ENCODE measurements around the gene UNK. TPM values are rescaled to one million over a fixed set of nuclear protein-coding genes. Genes with fewer than 3 reads are reported as not detected.
"Not testable (repeated sequence)": the region's sequence is repeated elsewhere in the genome, so short reads cannot be mapped to it uniquely, and the experiment has no call there.

UNK gene
- total and polyA plus RNA-seq, 7 experiments from 2014 or later, result 21.5 to 49.8 (median 39.7) TPM

GRCh38 chr17:75869282-75870141 lies 84.9 kb downstream of the UNK start:
- intact Hi-C loops (cut with micrococcal nuclease), result no loop called here
- Mint-ChIP-seq H3K9me3 (no peaks in the 10 kb centered on the region), H3K36me3 (no peaks in the 10 kb centered on the region), H3K4me1 (peaks cover 8 to 41% (median 26%) of the 10 kb centered on the region in 7 donors), H3K4me3 (no peak overlapping the region), H3K27me3 (no peaks in the 10 kb centered on the region), H3K27ac (peak overlapping the region in 1 of 9 donors; percentile 52)
- Histone ChIP-seq H3K27ac (ENCODE audit: low read depth, low read length) (no peak overlapping the region), H3K36me3 (ENCODE audit: control insufficient read depth in 2 of 3, insufficient read depth in 3 of 3, low read length in 3 of 3) (no peaks in the 10 kb centered on the region), H3K9me3 (ENCODE audit: control insufficient read depth in 2 of 3, low read length in 3 of 3) (no peaks in the 10 kb centered on the region), H3K4me3 (ENCODE audit: low read length) (no peak overlapping the region), H3K27me3 (ENCODE audit: control insufficient read depth in 2 of 2, insufficient read depth in 2 of 2, low read length in 2 of 2) (no peaks in the 10 kb centered on the region), H3K4me1 (ENCODE audit: control insufficient read depth in 2 of 2, insufficient read depth in 2 of 2, low read length in 2 of 2) (peaks cover 13 to 18% of the 10 kb centered on the region in 2 donors)
- no peak for DNase-seq
- ChIA-PET CTCF (no interaction called here), POLR2A (interaction anchor here (20.0 kb wide), 1 partner anchor 11 kb away, joined by 354 read pairs; the partner anchor contains the start of gene WBP2)
- no peak for ATAC-seq

- H3K36me3 ChIP-seq (ENCODE audit: control insufficient read depth in 2 of 3, insufficient read depth in 3 of 3, low read length in 3 of 3); H3K9me3 ChIP-seq (ENCODE audit: control insufficient read depth in 2 of 3, low read length in 3 of 3); ATAC-seq; H3K27ac ChIP-seq (ENCODE audit: low read depth, low read length); intact Hi-C loops (cut with micrococcal nuclease); H3K27me3 ChIP-seq (ENCODE audit: control insufficient read depth in 2 of 2, insufficient read depth in 2 of 2, low read length in 2 of 2); H3K36me3 Mint-ChIP-seq; H3K27me3 Mint-ChIP-seq; DNase-seq; H3K4me3 Mint-ChIP-seq; CTCF ChIA-PET; H3K9me3 Mint-ChIP-seq; H3K4me3 ChIP-seq (ENCODE audit: low read length): not testable (repeated sequence)
- Mint-ChIP-seq H3K4me1 (peaks cover 7 to 34% (median 24%) of the 10 kb centered on the region in 7 donors), H3K27ac (peak overlapping the region in 7 of 9 donors; percentile 1 to 80 (median 44))
- H3K4me1 ChIP-seq (ENCODE audit: control insufficient read depth in 2 of 2, insufficient read depth in 2 of 2, low read length in 2 of 2), result peaks cover 10 to 13% of the 10 kb centered on the region in 2 donors
- POLR2A ChIA-PET, result interaction anchor here (20.0 kb wide), 1 partner anchor 12 kb away, joined by 354 read pairs; the partner anchor contains the start of gene WBP2
Measured at GRCh38 chr17:75870228-75870627, 85.6 kb downstream of the UNK start.

GRCh38 chr17:75872434-75873351 lies 88.1 kb downstream of the UNK start:
- DNase-seq (peak in 8 of 9 donors; percentile 41 to 75 (median 59)), ATAC-seq (peak; percentile 68)
- H3K36me3 Mint-ChIP-seq, result peaks cover 0 to 2% (median 0%) of the 10 kb centered on the region in 5 donors
- peaks cover 24 to 50% (median 39%) of the 10 kb centered on the region in 7 donors for H3K4me1 Mint-ChIP-seq
- Histone ChIP-seq H3K4me1 (ENCODE audit: control insufficient read depth in 2 of 2, insufficient read depth in 2 of 2, low read length in 2 of 2) (peaks cover 30 to 36% of the 10 kb centered on the region in 2 donors), H3K4me3 (ENCODE audit: low read length) (no peak overlapping the region), H3K9me3 (ENCODE audit: control insufficient read depth in 2 of 3, low read length in 3 of 3) (no peaks in the 10 kb centered on the region), H3K27ac (ENCODE audit: low read depth, low read length) (peak overlapping the region; percentile 57), H3K36me3 (ENCODE audit: control insufficient read depth in 2 of 3, insufficient read depth in 3 of 3, low read length in 3 of 3) (no peaks in the 10 kb centered on the region), H3K27me3 (ENCODE audit: control insufficient read depth in 2 of 2, insufficient read depth in 2 of 2, low read length in 2 of 2) (no peaks in the 10 kb centered on the region)
- intact Hi-C loops (cut with micrococcal nuclease), result loop anchor here in 1 of 2 donors (1.0 kb wide), 1 partner anchor 17 kb away; the partner anchor contains the start of gene WBP2
- H3K4me3 Mint-ChIP-seq, result peak overlapping the region in 5 of 10 donors; percentile 30 to 69 (median 48)
- H3K27ac Mint-ChIP-seq, result peak overlapping the region; percentile 68 to 98 (median 83)
- H3K9me3 Mint-ChIP-seq, result no peaks in the 10 kb centered on the region
- ChIA-PET CTCF (interaction anchor here (1.1 to 1.6 kb wide), 5 partner anchors 8 to 90 kb away, joined by 3 to 5 read pairs (median 3); partner anchors contain the start of gene WBP2), POLR2A (interaction anchor here (0.9 to 20.0 kb wide), 7 partner anchors 15 to 96 kb away, joined by 3 to 354 read pairs (median 8); partner anchors contain the start of genes TRIM65, UNK and WBP2)
- H3K27me3 Mint-ChIP-seq, result peaks cover 0 to 2% (median 0%) of the 10 kb centered on the region in 5 donors

GRCh38 chr17:75873587-75874322 lies 89.1 kb downstream of the UNK start:
- CTCF ChIA-PET, result interaction anchor here (1.1 to 1.4 kb wide), 2 partner anchors 9 to 17 kb away, joined by 3 read pairs; no protein-coding TSS in a partner anchor

GRCh38 chr17:75874323-75875181 lies 89.9 kb downstream of the UNK start:
- H3K4me1 ChIP-seq (ENCODE audit: control insufficient read depth in 2 of 2, insufficient read depth in 2 of 2, low read length in 2 of 2), result peaks cover 30 to 36% of the 10 kb centered on the region in 2 donors
- H3K27ac Mint-ChIP-seq, result peak overlapping the region in 8 of 9 donors; percentile 67 to 98 (median 90)
- no peaks in the 10 kb centered on the region for H3K9me3 ChIP-seq (ENCODE audit: control insufficient read depth in 2 of 3, low read length in 3 of 3)
- no peaks in the 10 kb centered on the region for H3K36me3 ChIP-seq (ENCODE audit: control insufficient read depth in 2 of 3, insufficient read depth in 3 of 3, low read length in 3 of 3)
- ATAC-seq, result no peak
- H3K4me3 ChIP-seq (ENCODE audit: low read length), result no peak overlapping the region
- ChIA-PET POLR2A (interaction anchor here (0.6 to 20.0 kb wide), 13 partner anchors 8 to 802 kb away, joined by 3 to 354 read pairs (median 5); partner anchors contain the start of genes TRIM65, UNK and WBP2), CTCF (interaction anchor here (1.1 to 3.0 kb wide), 3 partner anchors 14 to 30 kb away, joined by 3 to 25 read pairs (median 6); partner anchors contain the start of gene MRPL38)
- peak overlapping the region; percentile 70 for H3K27ac ChIP-seq (ENCODE audit: low read depth, low read length)
- no peaks in the 10 kb centered on the region for H3K9me3 Mint-ChIP-seq
- DNase-seq, result no peak
- peaks cover 0 to 2% (median 0%) of the 10 kb centered on the region in 5 donors for H3K36me3 Mint-ChIP-seq
- peaks cover 25 to 56% (median 46%) of the 10 kb centered on the region in 7 donors for H3K4me1 Mint-ChIP-seq
- no peaks in the 10 kb centered on the region for H3K27me3 ChIP-seq (ENCODE audit: control insufficient read depth in 2 of 2, insufficient read depth in 2 of 2, low read length in 2 of 2)
- peaks cover 0 to 11% (median 0%) of the 10 kb centered on the region in 5 donors for H3K27me3 Mint-ChIP-seq
- peak overlapping the region in 1 of 10 donors; percentile 25 for H3K4me3 Mint-ChIP-seq
- intact Hi-C loops (cut with micrococcal nuclease), result no loop called here

More at GRCh38 chr17:75873587-75874322, 89.1 kb downstream of the UNK start:
- no peaks in the 10 kb centered on the region for H3K27me3 ChIP-seq (ENCODE audit: control insufficient read depth in 2 of 2, insufficient read depth in 2 of 2, low read length in 2 of 2)
- no peak overlapping the region for H3K27ac ChIP-seq (ENCODE audit: low read depth, low read length)
- Mint-ChIP-seq H3K4me1 (peaks cover 25 to 53% (median 43%) of the 10 kb centered on the region in 7 donors), H3K36me3 (peaks cover 0 to 2% (median 0%) of the 10 kb centered on the region in 5 donors), H3K9me3 (no peaks in the 10 kb centered on the region), H3K4me3 (no peak overlapping the region), H3K27ac (peak overlapping the region in 8 of 9 donors; percentile 68 to 98 (median 86)), H3K27me3 (peaks cover 0 to 3% (median 0%) of the 10 kb centered on the region in 5 donors)
- DNase-seq, result no peak
- ATAC-seq, result no peak
- no peaks in the 10 kb centered on the region for H3K36me3 ChIP-seq (ENCODE audit: control insufficient read depth in 2 of 3, insufficient read depth in 3 of 3, low read length in 3 of 3)
- intact Hi-C loops (cut with micrococcal nuclease), result no loop called here
- H3K4me1 ChIP-seq (ENCODE audit: control insufficient read depth in 2 of 2, insufficient read depth in 2 of 2, low read length in 2 of 2), result peaks cover 30 to 36% of the 10 kb centered on the region in 2 donors
- H3K4me3 ChIP-seq (ENCODE audit: low read length), result no peak overlapping the region
- POLR2A ChIA-PET, result interaction anchor here (0.6 to 20.0 kb wide), 9 partner anchors 16 to 803 kb away, joined by 3 to 354 read pairs (median 5); partner anchors contain the start of genes TRIM65, UNK and WBP2
- no peaks in the 10 kb centered on the region for H3K9me3 ChIP-seq (ENCODE audit: control insufficient read depth in 2 of 3, low read length in 3 of 3)
